GM10266 (cell line): ENCODE data around the gene DAGLB.

Source experiments
- DNase-seq: peaks from one replicate; pipeline ENCODE4 v3.0.0; 2012; ENCODE audit errors: extremely low spot score
- TF ChIP-seq, protein P1 (sequence below): IDR thresholded peaks from 2 replicates; pipeline ENCODE4 v1.5.1; 2012; ENCODE audit warnings: mild to moderate bottlenecking, low read depth; ENCODE audit not compliant: control insufficient read depth, insufficient read depth; ENCODE audit errors: missing control alignments

DAGLB gene

DNA sequence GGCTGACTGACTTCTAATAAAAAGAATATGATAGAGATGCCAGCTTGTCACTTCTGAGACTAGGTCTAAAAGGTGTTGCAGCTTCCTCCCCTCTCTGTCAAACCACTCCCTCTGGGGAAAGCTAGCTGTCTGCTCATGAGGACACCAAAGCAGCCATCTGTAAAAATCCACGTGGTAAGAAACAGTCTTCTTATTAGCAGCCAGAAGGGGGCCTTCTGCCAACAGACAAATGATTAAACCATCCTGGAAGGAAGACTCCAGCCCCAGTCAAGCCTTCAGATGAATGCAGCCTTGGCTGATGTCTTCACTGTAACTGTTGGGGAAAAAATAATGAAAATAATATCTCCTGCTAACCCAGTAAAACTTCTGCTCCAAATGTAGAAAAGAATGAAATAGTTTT, 41.9 kb upstream of the DAGLB start:
- no peak for DNase-seq
- TF ChIP-seq, protein P1, sequence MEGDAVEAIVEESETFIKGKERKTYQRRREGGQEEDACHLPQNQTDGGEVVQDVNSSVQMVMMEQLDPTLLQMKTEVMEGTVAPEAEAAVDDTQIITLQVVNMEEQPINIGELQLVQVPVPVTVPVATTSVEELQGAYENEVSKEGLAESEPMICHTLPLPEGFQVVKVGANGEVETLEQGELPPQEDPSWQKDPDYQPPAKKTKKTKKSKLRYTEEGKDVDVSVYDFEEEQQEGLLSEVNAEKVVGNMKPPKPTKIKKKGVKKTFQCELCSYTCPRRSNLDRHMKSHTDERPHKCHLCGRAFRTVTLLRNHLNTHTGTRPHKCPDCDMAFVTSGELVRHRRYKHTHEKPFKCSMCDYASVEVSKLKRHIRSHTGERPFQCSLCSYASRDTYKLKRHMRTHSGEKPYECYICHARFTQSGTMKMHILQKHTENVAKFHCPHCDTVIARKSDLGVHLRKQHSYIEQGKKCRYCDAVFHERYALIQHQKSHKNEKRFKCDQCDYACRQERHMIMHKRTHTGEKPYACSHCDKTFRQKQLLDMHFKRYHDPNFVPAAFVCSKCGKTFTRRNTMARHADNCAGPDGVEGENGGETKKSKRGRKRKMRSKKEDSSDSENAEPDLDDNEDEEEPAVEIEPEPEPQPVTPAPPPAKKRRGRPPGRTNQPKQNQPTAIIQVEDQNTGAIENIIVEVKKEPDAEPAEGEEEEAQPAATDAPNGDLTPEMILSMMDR, result no peak

DNA sequence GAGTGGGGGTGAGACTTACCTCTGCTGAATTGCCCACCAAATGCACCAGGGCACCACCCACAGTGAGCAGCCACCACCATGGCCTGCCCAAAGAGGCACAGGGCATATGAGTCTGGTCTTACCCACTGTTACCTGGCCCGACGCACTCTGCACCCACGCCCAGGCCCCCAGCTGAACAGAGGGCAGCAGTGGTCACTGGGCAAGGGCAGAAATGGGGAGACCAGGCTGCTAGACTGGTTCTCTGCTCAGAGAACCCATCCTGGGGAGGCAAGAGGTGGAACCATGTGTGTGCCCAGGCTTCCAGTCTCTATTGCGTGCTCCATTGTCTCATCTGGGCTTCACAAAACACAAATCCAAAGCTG, 39.4 kb upstream of the DAGLB start:
- DNase-seq, result no peak
- TF ChIP-seq, protein P1, result no peak

DNA sequence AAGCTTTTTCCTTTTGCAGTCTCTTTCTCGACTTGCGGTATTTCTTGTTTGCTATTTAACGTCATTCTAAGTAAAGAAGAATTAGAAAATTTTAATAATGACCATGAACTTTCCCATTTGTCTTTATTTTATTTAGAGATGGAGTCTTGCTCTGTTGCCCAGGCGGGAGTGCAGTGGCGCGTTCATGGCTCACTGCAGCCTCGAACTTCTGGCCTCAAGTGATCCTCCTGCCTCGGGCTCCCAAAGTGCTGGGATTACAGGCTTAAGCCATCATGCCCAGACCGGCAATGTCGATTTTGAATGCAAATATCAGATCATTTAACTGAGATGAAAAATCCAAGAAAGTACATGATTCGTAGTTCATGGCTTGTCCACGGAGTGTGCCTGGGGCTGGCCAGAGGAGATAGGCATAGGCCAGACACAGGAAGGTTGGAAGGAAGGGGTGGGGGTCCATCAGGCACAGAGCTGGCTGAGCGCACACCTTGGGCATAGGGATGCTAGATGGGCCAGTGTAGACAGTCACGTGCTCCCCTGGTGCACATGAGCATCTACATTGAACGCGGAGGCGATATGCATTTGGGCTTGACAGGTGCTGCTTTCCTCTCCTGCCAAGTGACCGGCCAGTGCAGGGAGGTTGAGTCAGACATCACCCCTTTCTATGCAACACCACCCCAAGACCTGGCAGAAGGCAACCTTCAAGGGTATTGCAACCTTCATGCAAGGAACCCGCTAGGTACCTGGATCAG, 38.9 kb upstream of the DAGLB start:
- DNase-seq, result no peak
- TF ChIP-seq, protein P1, result no peak

DNA sequence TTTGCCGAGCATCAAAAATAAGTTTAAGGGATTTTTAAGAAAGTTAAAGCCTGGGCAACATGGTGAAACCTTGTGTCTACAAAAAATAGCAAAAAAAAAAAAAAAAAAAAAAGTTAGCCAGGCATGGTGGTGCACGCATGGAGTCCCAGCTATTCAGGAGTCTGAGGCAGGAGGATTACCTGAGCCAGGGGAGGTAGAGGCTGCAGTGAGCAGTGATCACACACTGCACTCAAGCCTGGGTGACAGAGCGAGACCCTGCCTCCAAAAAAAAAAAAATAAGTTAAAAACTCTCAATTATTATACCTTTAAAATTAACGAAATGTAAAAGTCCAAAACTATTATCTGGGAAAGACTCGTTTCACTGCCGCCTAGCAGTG, 35.0 kb upstream of the DAGLB start:
- TF ChIP-seq, protein P1, result no peak
- DNase-seq, result no peak

DNA sequence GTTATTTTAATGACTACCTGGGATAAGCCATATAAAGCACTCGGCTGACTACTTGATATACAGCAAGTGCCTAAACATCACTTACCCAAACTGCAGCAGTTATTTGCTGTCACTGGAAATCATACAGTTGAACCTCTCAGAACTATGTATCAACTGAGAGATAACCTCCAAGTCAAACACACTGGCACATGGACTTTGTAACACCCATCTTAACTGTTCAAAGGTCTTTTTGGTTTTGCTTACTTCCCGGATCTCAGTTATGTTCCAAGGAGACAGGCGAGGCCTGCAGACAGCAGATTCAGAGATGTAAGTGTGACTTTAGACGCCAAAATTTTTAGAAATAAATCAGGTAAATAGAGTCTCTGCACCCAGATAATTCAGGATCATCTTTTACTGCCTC, 34.6 kb upstream of the DAGLB start:
- TF ChIP-seq, protein P1, result no peak
- DNase-seq, result no peak

DNA sequence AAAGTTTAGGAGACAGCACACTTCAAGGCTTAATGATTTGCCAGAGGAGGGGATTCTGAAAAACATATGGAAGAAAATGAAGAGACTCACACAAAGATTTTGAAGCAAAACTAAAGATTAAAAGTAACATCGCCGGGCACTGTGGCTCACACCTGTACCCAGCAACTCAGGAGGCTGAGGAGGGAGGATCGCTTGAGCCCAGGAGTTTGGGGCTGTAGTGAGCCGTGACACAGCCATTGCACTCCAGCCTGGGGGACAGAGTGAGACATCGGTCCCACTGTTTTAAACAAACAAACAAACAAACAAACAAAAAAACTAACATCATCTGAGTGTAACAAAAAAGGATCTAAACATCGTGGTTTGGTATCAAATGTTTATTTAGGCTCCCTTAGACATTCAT, 33.7 kb upstream of the DAGLB start:
- TF ChIP-seq, protein P1, result no peak
- no peak for DNase-seq

DNA sequence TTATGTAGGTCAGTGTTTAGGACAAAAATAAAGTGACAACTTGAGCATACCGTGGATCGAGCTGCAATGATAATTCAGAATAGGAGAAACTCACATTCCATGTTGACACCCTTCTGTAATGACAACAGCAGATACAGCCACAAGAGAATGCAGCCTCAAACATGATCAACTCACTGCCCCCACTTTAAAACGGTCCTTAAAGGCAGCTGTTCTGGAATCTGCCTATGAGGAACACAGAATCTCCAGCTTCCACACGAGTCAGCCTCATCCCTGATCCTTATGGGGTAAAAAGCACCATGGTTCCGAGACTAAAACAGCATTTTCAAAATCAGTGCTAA, 32.5 kb upstream of the DAGLB start:
- TF ChIP-seq, protein P1, result no peak
- no peak for DNase-seq
